GM12878 (cell line): ENCODE data around the gene ASH1L. TPM values are rescaled to one million over a fixed set of nuclear protein-coding genes. Genes with fewer than 3 reads are reported as not detected.

Experiments used
- ATAC-seq: fragments of 200-7000 bp; cut with Tn5 transposase; 3 replicates; pipeline ENCODE4 v1.9.1; 2020; ENCODE audit warnings: mild to moderate bottlenecking, moderate library complexity
- BruUV-seq: library from RNA; stranded (reverse); fragments of 400-500 nt; replicated peaks from 2 replicates; lab custom pipeline; 2021; lab: Mats Ljungman, UMichigan
- CTCF ChIA-PET: fragments of 300-600 bp; sonication (Branson Sonifier 250); formaldehyde crosslinking; extraction: SDS; loops from one replicate; lab custom pipeline; 2021; ENCODE audit warnings: inconsistent platforms; lab: Yijun Ruan, JAX
- POLR2A ChIA-PET: fragments of 350-600 bp; formaldehyde crosslinking; extraction: SDS; loops from one replicate; lab custom pipeline; 2021; ENCODE audit warnings: inconsistent platforms; lab: Charles Lee
- RAD21 ChIA-PET: fragments of 300-600 bp; sonication (Branson Sonifier 250); formaldehyde crosslinking; loops from one replicate; lab custom pipeline; 2023; ENCODE audit warnings: antibody characterized with exemption; ENCODE audit not compliant: unreplicated experiment; lab: Charles Lee
- SMC1A ChIA-PET: fragments of 300-600 bp; sonication (Branson Sonifier 250); formaldehyde crosslinking; loops from one replicate; lab custom pipeline; 2023; ENCODE audit not compliant: unreplicated experiment, uncharacterized antibody; lab: Charles Lee
- DNase-seq: peaks from one replicate; pipeline ENCODE4 v3.0.0-alpha.2; 2011; ENCODE audit warnings: low read depth, low spot score
- FAIRE-seq: peaks from 3 replicates; lab custom pipeline; 2011; peaks lifted over from hg19 to GRCh38; lab: Jason Lieb, UNC
- H2AFZ ChIP-seq: 2 replicates; pipeline ENCODE4 v1.6.0; 2011; ENCODE audit warnings: low read depth, low read length, control low read depth; ENCODE audit not compliant: control insufficient read depth
- H3K27ac ChIP-seq: 2 replicates; pipeline ENCODE4 v1.5.1; 2011; ENCODE audit warnings: control low read depth; ENCODE audit not compliant: control insufficient read depth, insufficient read depth
- H3K27me3 ChIP-seq, 2 experiments: replicated peaks in 1 of 2; 2 replicates each; pipeline versions ENCODE4 v1.6.0 to v1.6.1; 2011; ENCODE audit warnings: low read length in 1 of 2; ENCODE audit not compliant: control insufficient read depth in 2 of 2, insufficient read depth in 2 of 2
- H3K36me3 ChIP-seq, 2 experiments: 2 replicates each; pipeline ENCODE4 v1.5.1; 2011; ENCODE audit warnings: low read length in 1 of 2; ENCODE audit not compliant: control insufficient read depth in 2 of 2, insufficient read depth in 2 of 2
- H3K4me1 ChIP-seq: 2 replicates; pipeline ENCODE4 v1.6.1; 2011; ENCODE audit warnings: mild to moderate bottlenecking, low read length, moderate library complexity, mixed read lengths; ENCODE audit not compliant: control insufficient read depth, insufficient read depth
- H3K4me2 ChIP-seq: 2 replicates; pipeline ENCODE4 v1.6.0; 2011; ENCODE audit warnings: control low read depth; ENCODE audit not compliant: control insufficient read depth, insufficient read depth
- H3K4me3 ChIP-seq: fragments of 200-600 bp; sonication (generic); 2 replicates; pipeline ENCODE4 v1.5.1; 2016
- H3K79me2 ChIP-seq: 2 replicates; pipeline ENCODE4 v1.6.0; 2011; ENCODE audit warnings: low read length; ENCODE audit not compliant: control insufficient read depth, insufficient read depth
- H3K9ac ChIP-seq: 2 replicates; pipeline ENCODE4 v1.8.0; 2011; ENCODE audit warnings: low read length, control low read depth, mixed read lengths; ENCODE audit not compliant: control insufficient read depth, insufficient read depth
- H3K9me3 ChIP-seq: replicated peaks from 3 replicates; pipeline ENCODE4 v1.5.1; 2011; ENCODE audit warnings: mild to moderate bottlenecking, low read length; ENCODE audit not compliant: control insufficient read depth, insufficient read depth
- H4K20me1 ChIP-seq: 2 replicates; pipeline ENCODE4 v1.6.0; 2011; ENCODE audit not compliant: control insufficient read depth, insufficient read depth
- MXI1 ChIP-seq: fragments of 150-350 bp; IDR thresholded peaks from 2 replicates; pipeline ENCODE4 v1.6.1; 2011; ENCODE audit warnings: low read depth, mild to moderate bottlenecking, inconsistent platforms, low read length, improper control_type of control experiment
- NFYA ChIP-seq: IDR thresholded peaks from 2 replicates; pipeline ENCODE4 v1.6.1; 2011; ENCODE audit warnings: low read depth, mild to moderate bottlenecking, low read length, improper control_type of control experiment, borderline replicate concordance
- NR2C2 ChIP-seq: IDR thresholded peaks from 2 replicates; pipeline ENCODE4 v1.6.1; 2011; ENCODE audit warnings: borderline replicate concordance, low read depth; ENCODE audit not compliant: control insufficient read depth, insufficient read length
- POLR2A ChIP-seq: IDR thresholded peaks from 2 replicates; pipeline ENCODE4 v1.6.1; 2011; ENCODE audit warnings: low read depth, mild to moderate bottlenecking, low read length
- RCOR1 ChIP-seq: conservative IDR thresholded peaks from 2 replicates; pipeline ENCODE4 v1.6.1; 2012; ENCODE audit warnings: low read depth, low read length, improper control_type of control experiment
- SPI1 ChIP-seq: IDR thresholded peaks from 2 replicates; pipeline ENCODE4 v1.6.1; 2011; ENCODE audit warnings: low read depth, mild to moderate bottlenecking, low read length, moderate library complexity, borderline replicate concordance; ENCODE audit not compliant: insufficient read depth
- SREBF2 ChIP-seq: IDR thresholded peaks from 2 replicates; pipeline ENCODE4 v1.6.1; 2012; ENCODE audit warnings: mild to moderate bottlenecking, low read length
- STAT1 ChIP-seq: fragments of 450-650 bp; conservative IDR thresholded peaks from 2 replicates; pipeline ENCODE4 v1.6.1; 2014; ENCODE audit warnings: antibody characterized with exemption, mild to moderate bottlenecking
- ZBED1 ChIP-seq: IDR thresholded peaks from 2 replicates; pipeline ENCODE4 v1.6.1; 2016; ENCODE audit warnings: borderline replicate concordance
- ZNF384 ChIP-seq: IDR thresholded peaks from 2 replicates; pipeline ENCODE4 v1.6.1; 2012; ENCODE audit warnings: low read depth, mild to moderate bottlenecking, low read length, improper control_type of control experiment, borderline replicate concordance
- WGBS: methylation state at CpG from one replicate; pipeline ENCODE4 v1.1.6; 2016; ENCODE audit warnings: low lambda C conversion rate; ENCODE audit not compliant: insufficient replicate concordance, insufficient coverage; ENCODE audit errors: missing lambda C conversion rate; 5-methylcytosine and 5-hydroxymethylcytosine counted together
- in situ Hi-C: fragments of 300-500 bp; cut with MboI; formaldehyde crosslinking; loops from 9 replicates; pipeline ENCODE4 v1.14.3; 2018; ENCODE audit warnings: mixed read lengths
- intact Hi-C: fragments of 100-400 bp; cut with micrococcal nuclease; formaldehyde crosslinking; loops from one replicate; pipeline ENCODE4 v1.14.2; 2022; ENCODE audit not compliant: unreplicated experiment
- microRNA counts: library from miRNA; unstranded; fragments of <30 nt; microRNA quantifications from one replicate; lab custom pipeline; 2016
- microRNA-seq: library from miRNA; unstranded; fragments of <30 nt; microRNA quantifications from one replicate; pipeline ENCODE4, GENCODE V29; 2018
- polyA plus RNA-seq, 11 experiments: library from polyadenylated mRNA; depleted of rRNA in 4 of 11; unstranded in 6 of 11; stranded (reverse) in 5 of 11; fragments of >200 nt; fragmentation: Nextera tagmentation in 4 of 11; fragmentation: Illumina TruSeq in 1 of 11; extraction: Ambion mirVana in 4 of 11; extraction: Trizol in 1 of 11; gene quantifications; 1 replicate in 1 of 11; 2 replicates in 10 of 11; pipeline versions ENCODE4 v1.2.1 to v1.2.3, GENCODE V29; 2011 to 2016; ENCODE audit warnings: inconsistent platforms in 2 of 11, missing spikeins in 2 of 11, low read depth in 1 of 11
- small RNA-seq: library from RNA; depleted of rRNA; stranded (forward); fragments of <200 nt; gene quantifications from one replicate; pipeline ENCODE3, GENCODE V24; 2014
- total RNA-seq, 4 experiments: library from RNA; depleted of rRNA in 3 of 4; stranded (reverse); fragments of >200 nt in 3 of 4; fragmentation: Illumina TruSeq in 1 of 4; extraction: Trizol in 1 of 4; gene quantifications; 2 replicates each; pipeline versions ENCODE4 v1.2.1 to v1.2.3, GENCODE V29; 2013 to 2021

ASH1L gene
- total and polyA plus RNA-seq, 10 of the 15 experiments (the other 5 are each of a cell fraction or from before 2014, with no cell fraction given) = 1.7 to 23.9 (median 16.6) TPM

- POLR2A ChIA-PET = interaction anchor here (0.5 kb wide), 2 partner anchors 124 to 546 kb away, joined by 3 to 5 read pairs; no protein-coding TSS in a partner anchor
- RAD21 ChIA-PET = interaction anchor here (0.6 kb wide), 1 partner anchor 18 kb away, joined by 3 read pairs; no protein-coding TSS in a partner anchor
- Histone ChIP-seq H2AFZ (no peak overlapping the region), H3K9me3 (no peaks in the 10 kb centered on the region), H3K4me1 (no peaks in the 10 kb centered on the region)
- CTCF ChIA-PET = interaction anchor here (0.5 to 1.3 kb wide), 4 partner anchors 27 to 723 kb away, joined by 3 to 4 read pairs (median 3); no protein-coding TSS in a partner anchor
- SMC1A ChIA-PET = interaction anchor here (0.6 kb wide), 1 partner anchor 490 kb away, joined by 4 read pairs; no protein-coding TSS in a partner anchor
- TF ChIP-seq POLR2A (no peak), MXI1 (no peak), SPI1 (no peak), RCOR1 (no peak), SREBF2 (no peak), NR2C2 (no peak), ZNF384 (no peak), NFYA (no peak), STAT1 (no peak), ZBED1 (no peak)
- TF ChIP-seq, all 136 proteins: peak for 0
- no peak for FAIRE-seq
- no peak for ATAC-seq
- 89% methylated on average over 18 of the region's 18 CpGs for WGBS
- Histone ChIP-seq H3K27ac (no peak overlapping the region), H3K36me3 (no peaks in the 10 kb centered on the region), H3K4me2 (no peak overlapping the region), H3K27me3 (no peaks in the 10 kb centered on the region), H3K4me3 (no peak overlapping the region), H4K20me1 (no peaks in the 10 kb centered on the region), H3K9ac (no peak overlapping the region), H3K79me2 (no peaks in the 10 kb centered on the region)
- DNase-seq = no peak
- in situ Hi-C loops (no loop called here), intact Hi-C loops (no loop called here)
- no TSS peak for BruUV-seq
These were observed 277.0 kb downstream of the ASH1L start for GRCh38 chr1:155285631-155286044.

MicroRNAs encoded within 50 kb of the gene (microRNA counts, 767-probe panel; counts per million panel counts)
- 55.3 counts per million for microRNA hsa-miR-555 (lab: Ali Mortazavi, UCI)

Small RNA genes lying within 50 kb of the gene (microRNA-seq; reads per million reads assigned to microRNA genes)
- gene MIR555 = not detected

Small RNA genes lying within 50 kb of the gene (small RNA-seq; reads per million reads assigned to genes)
- not detected for gene AL353807.4
- gene RNU6-106P = 0.74 reads per million, percentile 21 among the genes with 10 or more reads in this experiment
- not detected for gene RNU6-1297P

Other genes starting within 250 kb of the ASH1L start
- 10.6 and 11.1 TPM in 2 replicates for gene RUSC1, start 241.9 kb downstream of the ASH1L start, total RNA-seq (2014; rRNA removed)
- 4.7 and 5.1 TPM in 2 replicates for gene RUSC1, start 241.9 kb downstream of the ASH1L start, total RNA-seq (2014; rRNA removed; fragmentation: Illumina TruSeq; extraction: Trizol)
- 17.7 and 19.9 TPM in 2 replicates for gene RUSC1, start 241.9 kb downstream of the ASH1L start, total RNA-seq (2021)
- gene RUSC1, start 241.9 kb downstream of the ASH1L start, polyA plus RNA-seq (2011; rRNA removed) = 9.2 and 13.9 TPM in 2 replicates
- 7.6 and 10.0 TPM in 2 replicates for gene RUSC1, start 241.9 kb downstream of the ASH1L start, polyA plus RNA-seq (2014; fragmentation: Illumina TruSeq; extraction: Trizol)
- gene RUSC1, start 241.9 kb downstream of the ASH1L start, polyA plus RNA-seq (2014; fragmentation: Nextera tagmentation; extraction: Ambion mirVana) = 1 to 10 TPM; 1.1 to 5.4 TPM
- gene RUSC1, start 241.9 kb downstream of the ASH1L start, polyA plus RNA-seq (2014; rRNA removed) = 23.0 and 23.7 TPM in 2 replicates
- gene RUSC1, start 241.9 kb downstream of the ASH1L start, polyA plus RNA-seq (2016; fragmentation: Nextera tagmentation; extraction: Ambion mirVana) = 10 to 100 TPM; 13.6 to 18.5 TPM
- gene MSTO1, start 47.4 kb upstream of the ASH1L start, total RNA-seq (2014; rRNA removed) = 44.1 and 48.9 TPM in 2 replicates
- gene MSTO1, start 47.4 kb upstream of the ASH1L start, total RNA-seq (2014; rRNA removed; fragmentation: Illumina TruSeq; extraction: Trizol) = 32.8 and 33.7 TPM in 2 replicates
- gene MSTO1, start 47.4 kb upstream of the ASH1L start, total RNA-seq (2021) = 62.2 and 68.7 TPM in 2 replicates
- 12.7 and 22.2 TPM in 2 replicates for gene MSTO1, start 47.4 kb upstream of the ASH1L start, polyA plus RNA-seq (2011; rRNA removed)
- 44.3 and 45.7 TPM in 2 replicates for gene MSTO1, start 47.4 kb upstream of the ASH1L start, polyA plus RNA-seq (2014; fragmentation: Illumina TruSeq; extraction: Trizol)
- gene MSTO1, start 47.4 kb upstream of the ASH1L start, polyA plus RNA-seq (2014; fragmentation: Nextera tagmentation; extraction: Ambion mirVana) = 10 to 100 TPM; 16.1 to 23.2 TPM
- 66.1 and 69.8 TPM in 2 replicates for gene MSTO1, start 47.4 kb upstream of the ASH1L start, polyA plus RNA-seq (2014; rRNA removed)
- 10 to 100 TPM; 85.7 to 87.9 TPM for gene MSTO1, start 47.4 kb upstream of the ASH1L start, polyA plus RNA-seq (2016; fragmentation: Nextera tagmentation; extraction: Ambion mirVana)
- gene YY1AP1, start 126.0 kb upstream of the ASH1L start, total RNA-seq (2014; rRNA removed) = 34.6 and 36.7 TPM in 2 replicates
- gene YY1AP1, start 126.0 kb upstream of the ASH1L start, total RNA-seq (2014; rRNA removed; fragmentation: Illumina TruSeq; extraction: Trizol) = 37.8 and 38.4 TPM in 2 replicates
- gene YY1AP1, start 126.0 kb upstream of the ASH1L start, total RNA-seq (2021) = 51.4 and 52.3 TPM in 2 replicates
- 112 and 118 TPM in 2 replicates for gene YY1AP1, start 126.0 kb upstream of the ASH1L start, polyA plus RNA-seq (2011; rRNA removed)
- 76.1 and 90.7 TPM in 2 replicates for gene YY1AP1, start 126.0 kb upstream of the ASH1L start, polyA plus RNA-seq (2014; fragmentation: Illumina TruSeq; extraction: Trizol)
- 10 to 100 TPM; 13.2 to 23.7 TPM for gene YY1AP1, start 126.0 kb upstream of the ASH1L start, polyA plus RNA-seq (2014; fragmentation: Nextera tagmentation; extraction: Ambion mirVana)
- 50.8 and 51.3 TPM in 2 replicates for gene YY1AP1, start 126.0 kb upstream of the ASH1L start, polyA plus RNA-seq (2014; rRNA removed)
- 10 to 100 TPM; 39.3 to 41.8 TPM for gene YY1AP1, start 126.0 kb upstream of the ASH1L start, polyA plus RNA-seq (2016; fragmentation: Nextera tagmentation; extraction: Ambion mirVana)
- gene DAP3, start 126.3 kb upstream of the ASH1L start, total RNA-seq (2014; rRNA removed) = 60.0 and 61.3 TPM in 2 replicates
- 116 and 125 TPM in 2 replicates for gene DAP3, start 126.3 kb upstream of the ASH1L start, total RNA-seq (2014; rRNA removed; fragmentation: Illumina TruSeq; extraction: Trizol)
- gene DAP3, start 126.3 kb upstream of the ASH1L start, total RNA-seq (2021) = 127 TPM in 2 replicates
- gene DAP3, start 126.3 kb upstream of the ASH1L start, polyA plus RNA-seq (2011; rRNA removed) = 223 and 228 TPM in 2 replicates
- 184 and 197 TPM in 2 replicates for gene DAP3, start 126.3 kb upstream of the ASH1L start, polyA plus RNA-seq (2014; fragmentation: Illumina TruSeq; extraction: Trizol)
- gene DAP3, start 126.3 kb upstream of the ASH1L start, polyA plus RNA-seq (2014; fragmentation: Nextera tagmentation; extraction: Ambion mirVana) = 100 to 1,000 TPM; 149 to 175 TPM
- gene DAP3, start 126.3 kb upstream of the ASH1L start, polyA plus RNA-seq (2014; rRNA removed) = 154 and 160 TPM in 2 replicates
- gene DAP3, start 126.3 kb upstream of the ASH1L start, polyA plus RNA-seq (2016; fragmentation: Nextera tagmentation; extraction: Ambion mirVana) = 100 to 1,000 TPM; 117 to 128 TPM